Activated naive CD4-positive, alpha-beta T cell treated with anti-CD3 and anti-CD28 coated beads, Interleukin-2, amount 50 U/mL, for 16 hours (primary cell): ENCODE measurements around the gene KSR2.

Experiments used
- DNase-seq: peaks from one replicate; pipeline ENCODE4 v3.0.0-alpha.2; 2020

KSR2 gene

DNA sequence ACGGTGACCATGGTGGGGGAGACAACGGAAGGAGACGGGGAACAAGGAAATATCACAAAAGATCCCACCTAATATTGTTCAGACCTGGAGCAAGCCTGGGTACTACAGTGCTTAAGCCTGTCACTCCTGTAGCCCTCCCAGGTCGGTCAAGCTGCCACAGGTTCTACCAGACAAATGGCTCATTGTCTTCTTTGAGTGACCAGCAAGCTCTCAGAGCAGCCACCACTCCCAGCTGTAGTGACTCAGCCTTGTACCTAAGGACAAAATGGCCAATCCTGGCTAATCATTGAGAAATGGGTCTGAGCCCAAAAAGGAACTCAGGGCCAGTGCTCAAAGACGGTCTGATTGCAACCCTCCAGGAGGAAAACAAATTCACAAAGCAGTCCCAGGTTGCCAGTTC is 368.9 kb downstream of the KSR2 start:
- DNase-seq, result no peak

DNA sequence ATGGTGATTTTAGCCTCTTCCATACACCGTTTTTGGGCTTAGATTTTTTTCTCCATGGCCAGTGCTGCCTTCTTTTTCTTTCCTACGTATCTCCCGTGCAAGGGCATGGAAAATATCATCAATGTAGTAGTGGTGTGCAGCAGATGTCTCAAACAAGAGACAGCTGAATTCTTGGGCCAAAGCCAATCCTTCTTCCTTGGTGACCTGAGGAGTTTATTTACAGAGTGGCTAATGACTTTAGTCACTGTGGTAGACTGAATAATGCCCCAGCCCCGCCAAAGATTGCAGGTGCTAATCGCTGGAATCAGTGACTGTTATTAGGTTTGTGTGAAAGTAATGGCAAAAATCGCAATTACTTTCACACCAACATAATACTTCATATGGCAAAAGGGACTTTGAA is 371.8 kb downstream of the KSR2 start:
- DNase-seq, result no peak

DNA sequence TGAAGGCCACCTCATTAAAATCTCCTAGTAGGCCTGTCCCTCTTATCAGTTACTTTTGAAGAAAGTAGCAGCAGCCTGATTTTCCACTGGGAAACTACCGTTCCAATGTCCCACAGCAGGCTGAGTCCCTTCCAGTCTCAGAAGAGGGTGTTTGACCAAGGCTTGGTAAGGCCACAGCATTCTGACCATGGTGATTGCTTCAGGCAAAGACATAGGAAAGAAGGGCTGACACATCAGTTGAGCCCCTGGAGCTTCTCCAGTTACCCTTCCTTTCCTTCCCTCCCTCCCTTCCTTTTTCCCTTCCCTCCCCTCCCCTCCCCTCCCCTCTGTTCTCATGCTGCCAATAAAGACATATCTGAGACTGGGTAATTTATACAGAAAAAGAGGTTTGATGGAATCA is 373.0 kb downstream of the KSR2 start:
- no peak for DNase-seq

DNA sequence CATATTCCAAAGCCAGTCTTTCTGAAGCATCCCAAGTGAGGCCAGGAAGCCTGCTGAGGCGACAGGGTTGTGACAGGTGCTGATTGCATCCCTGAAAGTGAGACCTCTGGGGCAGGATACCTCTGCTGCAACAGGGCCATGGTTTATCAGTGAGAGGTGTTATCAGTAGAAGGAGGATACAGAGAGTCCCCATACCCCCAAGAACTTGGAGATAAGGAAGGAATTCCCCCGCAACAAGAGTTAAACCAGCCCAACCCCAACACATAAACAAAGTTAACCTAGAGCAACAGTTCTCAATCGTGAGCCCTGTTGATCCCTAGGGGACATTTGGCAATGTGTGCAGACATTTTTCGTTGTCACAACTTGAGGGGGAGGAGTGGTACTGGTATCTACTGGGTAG is 374.3 kb downstream of the KSR2 start:
- DNase-seq, result no peak

DNA sequence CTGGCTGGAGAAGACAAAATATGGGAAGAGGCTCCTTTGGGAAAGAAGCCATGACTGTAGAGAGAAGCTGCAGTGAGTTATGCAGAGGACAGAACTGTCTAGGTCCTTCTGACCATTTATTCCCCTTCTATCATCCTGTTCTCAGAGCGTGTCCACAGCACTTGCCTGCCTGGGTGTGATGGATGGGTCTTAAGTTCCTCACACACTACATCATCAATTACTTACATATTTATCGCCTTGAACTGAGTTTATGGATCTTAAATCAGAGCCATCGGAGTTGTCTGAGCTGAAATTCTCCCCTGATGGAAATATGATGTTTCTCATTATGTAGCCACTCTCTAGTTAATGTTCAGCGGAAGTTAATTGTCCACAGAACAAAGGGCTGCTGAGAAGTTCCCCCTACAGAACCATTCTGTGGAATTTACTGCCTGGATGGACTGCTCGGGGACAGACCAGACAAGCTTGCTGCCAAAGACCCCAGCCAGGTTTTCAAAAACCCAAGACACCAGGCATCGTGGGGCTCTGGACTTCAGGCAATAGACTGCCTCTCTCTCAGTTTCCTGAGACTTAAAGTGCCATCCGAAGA is 374.9 kb downstream of the KSR2 start:
- DNase-seq, result no peak

DNA sequence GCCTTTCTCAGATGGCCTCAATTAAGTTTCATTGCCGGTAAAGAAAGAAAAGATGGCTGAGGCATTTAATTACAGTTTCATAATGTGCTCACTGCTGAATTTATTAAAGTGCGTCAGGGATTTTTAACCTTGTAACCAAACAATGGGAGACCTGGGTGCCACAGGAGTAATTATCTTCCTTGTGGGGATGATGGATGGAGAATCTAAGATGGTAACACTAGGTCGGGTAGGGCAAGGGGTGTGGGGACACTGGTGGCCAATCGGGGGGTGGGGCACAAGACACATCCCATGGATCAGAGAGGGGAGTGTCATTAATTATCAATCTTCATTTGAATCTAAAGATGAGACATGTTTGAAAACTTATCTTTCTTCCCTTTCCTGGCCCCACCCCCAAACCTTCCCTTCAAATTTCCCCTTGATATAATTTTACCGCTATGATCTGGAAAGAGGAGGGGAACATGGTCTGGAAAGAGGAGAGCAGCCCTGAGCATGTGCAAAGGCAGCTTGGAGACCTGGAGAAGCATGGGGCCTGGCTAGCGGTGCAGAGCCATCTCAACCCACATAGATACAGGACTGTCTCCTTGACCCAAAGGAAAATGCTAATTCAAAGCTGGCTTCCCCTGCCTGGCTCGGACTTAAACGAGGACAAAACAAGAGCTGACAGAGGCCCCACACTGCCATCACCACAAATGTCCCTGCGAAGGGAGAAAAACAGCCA is 376.0 kb downstream of the KSR2 start:
- DNase-seq, result no peak

DNA sequence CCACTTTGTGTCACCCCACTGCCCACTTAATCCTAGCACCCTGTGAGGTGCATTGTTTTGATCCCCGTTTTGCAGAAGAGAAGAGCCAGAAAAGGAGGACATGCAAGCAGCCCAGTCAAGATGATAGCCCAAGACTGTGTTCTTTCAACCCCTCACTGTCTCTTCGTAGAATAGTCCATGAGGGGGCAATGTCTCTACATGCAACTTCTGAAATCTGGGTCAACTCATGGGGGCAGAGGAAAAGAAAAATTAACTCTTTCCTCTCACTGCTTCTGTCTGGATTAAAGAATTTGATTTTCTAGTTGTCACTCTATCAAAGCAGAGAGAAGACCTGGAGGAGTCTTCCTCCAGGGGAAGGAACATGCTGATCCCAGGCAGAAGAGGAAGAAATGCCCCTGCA is 377.8 kb downstream of the KSR2 start:
- DNase-seq, result no peak

DNA sequence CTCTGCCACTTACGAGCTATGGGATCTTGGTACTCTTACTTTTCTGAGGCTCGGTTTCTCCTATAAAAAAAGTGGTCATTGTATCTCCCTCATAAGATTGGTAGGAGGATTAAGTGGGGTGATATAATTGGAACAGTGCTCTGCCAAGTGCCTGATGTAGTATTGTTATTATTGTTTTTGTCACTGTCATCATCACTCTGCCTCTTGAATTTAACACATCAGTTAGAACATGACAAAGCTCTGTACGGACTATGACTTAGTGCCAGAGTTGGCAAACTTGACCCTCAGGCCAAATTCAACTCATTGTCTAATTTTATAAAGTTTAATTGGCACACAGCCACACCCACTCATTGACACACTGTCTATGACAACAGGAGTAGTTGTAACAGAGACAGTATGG is 378.4 kb downstream of the KSR2 start:
- DNase-seq, result no peak

DNA sequence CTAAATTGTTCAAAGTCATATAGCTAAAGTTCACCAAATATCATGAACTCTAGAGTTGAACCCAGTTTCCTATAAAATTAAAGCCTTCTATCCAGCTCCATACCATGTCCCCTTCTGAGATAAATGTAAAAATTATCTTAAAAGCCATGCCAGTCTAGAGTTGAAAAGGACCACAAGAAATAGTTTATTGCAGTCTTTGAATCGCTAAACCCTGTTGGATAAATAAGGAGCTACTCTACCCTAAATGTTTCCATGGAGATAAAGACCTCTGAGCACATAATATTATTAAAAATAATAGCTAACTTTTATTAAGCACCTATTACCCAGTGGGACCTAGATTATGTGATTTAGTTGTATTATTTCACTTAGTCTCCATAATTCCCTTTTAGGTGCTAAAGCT is 379.8 kb downstream of the KSR2 start:
- DNase-seq, result no peak

DNA sequence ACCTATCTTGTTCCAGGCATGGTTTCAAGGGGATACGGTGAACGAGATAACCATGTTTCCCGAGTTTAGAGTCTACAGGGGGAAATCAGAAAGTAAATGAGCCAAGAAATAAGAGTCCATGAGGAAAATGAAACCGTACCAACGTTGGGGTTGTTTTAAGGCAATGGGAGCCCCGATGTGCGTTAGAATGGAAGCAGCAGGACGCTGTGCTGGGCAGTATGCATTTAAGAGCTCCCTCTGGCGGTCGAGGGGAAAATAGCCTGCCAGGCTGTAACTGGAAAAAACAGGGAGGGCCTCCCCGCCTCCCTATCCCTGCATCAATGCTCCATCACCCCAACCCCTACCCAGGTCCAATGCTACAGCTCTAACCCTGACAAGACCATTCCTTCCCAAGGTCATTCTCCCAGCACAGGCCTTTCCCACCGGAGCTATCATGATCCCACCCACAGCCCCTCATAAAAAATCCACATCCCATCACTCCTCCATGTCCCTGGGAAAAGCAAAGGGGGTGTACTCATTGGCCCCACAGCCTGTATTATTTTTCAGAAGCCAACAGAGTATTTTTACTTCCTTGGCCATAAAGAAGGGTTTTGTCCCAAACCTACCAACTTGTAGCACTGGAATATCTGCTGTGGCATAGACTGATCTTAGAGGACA is 381.0 kb downstream of the KSR2 start:
- DNase-seq, result peak; percentile 25

DNA sequence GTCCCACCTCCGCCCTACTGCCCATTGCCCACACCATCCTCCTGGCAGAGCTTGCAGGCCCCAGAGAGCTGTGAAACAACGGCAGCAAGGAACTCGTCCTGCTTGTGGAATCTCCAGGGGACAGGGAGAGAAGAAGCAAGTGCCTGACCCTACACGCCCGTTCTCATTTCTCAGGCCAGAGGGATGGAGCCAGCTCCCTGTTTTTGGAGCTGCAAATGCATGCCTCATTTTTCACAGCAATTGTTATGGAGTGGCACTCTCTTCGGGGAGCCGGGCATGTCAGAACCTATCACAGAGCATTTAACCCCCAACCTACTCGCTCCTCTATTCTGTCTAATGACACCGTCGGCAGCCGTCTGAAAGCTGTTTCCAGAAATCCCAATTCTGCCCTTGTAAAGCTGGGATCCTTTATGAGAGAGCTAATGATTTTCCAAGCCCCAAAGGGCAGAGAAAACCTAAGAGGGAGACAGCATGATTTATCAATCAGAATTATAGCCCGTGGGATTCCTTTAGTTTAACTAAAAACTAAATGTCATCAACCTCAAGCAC is 385.0 kb downstream of the KSR2 start:
- no peak for DNase-seq

DNA sequence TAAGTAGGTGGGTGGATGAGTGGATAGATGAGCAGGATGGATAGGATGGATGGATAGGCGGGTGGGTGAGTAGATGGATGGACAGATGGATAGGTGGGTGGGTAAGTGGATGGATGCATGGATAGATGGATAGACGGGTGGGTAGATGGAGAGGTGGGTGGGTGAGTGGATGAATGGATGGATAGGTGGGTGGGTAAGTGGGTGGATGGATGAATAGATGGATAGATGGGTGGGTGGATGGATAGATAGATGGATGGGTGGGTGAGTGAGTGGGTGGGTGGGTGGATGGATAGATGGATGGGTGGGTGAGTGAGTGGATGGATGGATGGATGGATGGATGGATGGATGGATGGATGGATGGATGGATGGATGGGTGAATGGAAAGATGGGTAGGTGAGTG is 385.7 kb downstream of the KSR2 start:
- DNase-seq, result no peak

DNA sequence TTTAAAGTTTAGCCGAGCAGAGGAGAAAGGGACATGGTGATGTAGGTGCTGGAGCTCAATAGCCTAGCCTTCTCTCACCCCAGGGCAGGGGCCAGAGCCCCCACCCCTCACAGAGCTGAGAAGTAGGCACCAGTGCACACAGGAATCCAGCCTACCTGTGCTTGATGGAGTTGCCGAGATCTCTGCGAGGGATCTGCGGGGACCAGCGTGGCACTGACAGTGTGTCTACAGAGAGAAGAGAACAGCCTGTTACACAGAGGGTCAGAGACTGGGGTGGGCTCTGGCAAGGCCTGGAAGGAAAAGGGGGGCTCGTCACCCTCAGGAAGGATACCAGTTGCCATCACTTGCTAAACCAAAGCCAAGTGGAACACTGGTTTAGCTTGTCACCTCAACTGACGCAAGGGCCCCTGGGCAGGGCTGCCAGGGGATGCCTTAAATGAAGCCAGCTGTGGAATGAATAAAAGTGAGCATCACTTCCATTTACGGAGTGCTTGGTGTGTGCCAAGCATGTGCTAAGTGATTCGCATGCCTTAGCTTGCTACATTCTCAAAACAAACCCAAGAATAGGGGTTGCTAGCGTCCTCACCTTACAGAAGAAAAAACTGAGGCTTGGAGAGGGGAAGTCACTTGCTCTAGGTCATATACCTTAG is 386.5 kb downstream of the KSR2 start:
- DNase-seq, result no peak

DNA sequence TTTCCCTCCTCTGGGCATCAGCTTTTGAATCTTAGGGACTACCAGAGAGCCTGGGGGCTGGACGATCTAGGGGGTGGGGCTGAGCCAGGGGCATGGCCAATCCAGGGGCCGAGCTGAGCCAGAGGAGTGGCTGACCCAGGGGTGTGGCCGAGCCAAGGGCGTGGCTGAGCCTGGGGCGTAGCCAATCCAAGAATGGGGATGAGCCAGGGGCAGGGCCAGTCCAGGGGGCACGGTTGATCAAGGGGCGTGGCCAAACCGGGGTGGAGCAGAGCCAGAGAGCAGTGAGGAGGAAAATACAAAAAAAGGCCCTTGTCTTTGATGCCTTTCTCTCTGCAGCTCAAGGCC is 388.1 kb downstream of the KSR2 start:
- DNase-seq, result no peak

DNA sequence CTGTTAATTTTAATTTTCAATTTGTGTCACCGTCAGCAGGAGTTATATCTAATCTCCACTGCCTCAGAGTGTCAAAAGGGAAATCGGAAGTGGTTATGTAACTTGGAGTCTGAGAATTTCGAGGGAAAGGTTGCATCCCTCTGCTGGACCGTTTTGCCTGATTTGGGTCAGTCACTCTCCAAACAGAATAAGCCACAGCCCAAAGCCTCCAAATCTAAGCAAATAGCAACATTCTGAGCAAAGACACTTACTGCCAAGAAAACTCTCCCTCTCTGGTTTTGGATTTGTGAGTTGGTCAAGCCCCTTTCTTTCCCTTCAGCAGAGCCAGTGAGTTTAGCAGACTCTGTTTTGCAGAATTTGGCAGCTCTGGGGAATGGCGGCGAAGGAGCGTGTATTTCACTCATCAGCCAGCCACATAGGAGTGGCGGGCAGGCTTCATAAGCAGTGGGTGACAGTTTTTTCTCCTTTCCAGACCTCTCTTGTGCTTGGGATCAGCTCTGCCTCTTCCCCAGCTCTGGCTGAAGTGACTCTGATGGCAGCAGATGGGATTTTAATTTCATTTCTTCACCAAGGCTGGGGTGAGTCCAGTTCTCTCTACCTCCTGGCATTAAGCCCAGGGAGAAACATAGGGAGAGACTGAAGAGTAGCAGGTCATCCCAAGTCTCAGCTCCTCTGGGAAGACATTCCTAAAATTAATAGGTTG is 388.6 kb downstream of the KSR2 start:
- DNase-seq, result no peak

DNA sequence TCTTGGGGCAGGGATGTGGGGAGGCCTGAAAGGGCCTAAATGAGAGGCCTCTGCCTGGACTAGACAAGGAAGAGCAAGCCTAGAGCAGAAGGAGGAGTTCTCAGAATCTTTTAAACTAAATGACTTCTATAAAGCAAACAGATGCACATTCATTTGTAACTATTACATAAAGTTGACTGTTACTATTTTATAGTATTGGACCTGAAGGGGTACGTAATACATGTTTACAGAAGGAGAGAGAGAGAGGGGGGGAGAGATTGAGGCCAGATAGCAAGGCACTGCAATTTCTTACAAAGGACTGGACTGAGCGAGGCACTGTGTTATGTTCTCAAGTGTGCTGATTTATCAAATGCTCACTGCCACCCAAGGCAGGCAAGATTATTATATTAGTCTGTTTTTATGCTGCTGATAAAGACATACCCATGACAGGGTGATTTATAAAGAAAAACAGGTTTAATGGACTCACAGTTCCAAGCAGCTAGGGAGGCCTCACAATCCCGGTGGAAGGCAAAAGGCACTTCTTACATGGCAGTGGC is 391.6 kb downstream of the KSR2 start:
- DNase-seq, result no peak

DNA sequence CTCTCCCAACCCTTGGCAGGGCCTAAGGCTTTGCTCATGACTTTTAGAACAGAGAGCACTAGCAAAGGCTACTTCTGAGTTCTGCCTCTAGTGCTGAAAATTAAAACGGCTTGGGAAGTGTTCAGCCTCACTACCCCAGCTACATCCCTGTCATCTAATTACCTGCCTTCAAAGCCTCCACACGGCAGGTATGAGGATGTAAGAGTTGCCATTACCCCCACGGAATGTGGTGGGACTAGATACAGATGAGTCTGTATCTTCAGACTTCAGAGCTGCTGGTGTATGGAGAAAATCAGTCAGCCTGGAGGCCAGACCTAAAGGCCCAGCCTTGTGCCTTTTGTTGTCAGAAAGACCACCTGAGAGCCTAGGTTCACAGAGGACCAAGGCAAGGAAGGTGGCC is 392.7 kb downstream of the KSR2 start:
- DNase-seq, result no peak

DNA sequence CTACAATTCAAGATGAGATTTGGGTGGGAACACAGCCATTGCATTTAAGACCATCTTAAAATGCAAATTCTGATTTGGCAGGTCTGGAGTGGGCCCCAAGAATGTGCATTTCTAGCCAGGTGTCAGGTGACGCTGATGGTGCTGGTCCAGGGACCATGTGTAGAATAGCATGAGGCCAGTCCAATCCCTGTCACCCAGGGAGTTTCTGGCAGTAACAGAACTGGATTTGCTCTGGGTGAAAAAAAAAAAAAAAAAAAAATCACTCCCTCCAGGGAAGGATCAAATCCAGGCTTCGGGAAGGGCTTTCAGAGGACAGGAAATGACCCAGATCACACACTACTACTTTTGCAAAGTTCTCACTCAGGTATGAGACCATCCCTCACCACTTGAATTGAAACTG is 394.1 kb downstream of the KSR2 start:
- no peak for DNase-seq

DNA sequence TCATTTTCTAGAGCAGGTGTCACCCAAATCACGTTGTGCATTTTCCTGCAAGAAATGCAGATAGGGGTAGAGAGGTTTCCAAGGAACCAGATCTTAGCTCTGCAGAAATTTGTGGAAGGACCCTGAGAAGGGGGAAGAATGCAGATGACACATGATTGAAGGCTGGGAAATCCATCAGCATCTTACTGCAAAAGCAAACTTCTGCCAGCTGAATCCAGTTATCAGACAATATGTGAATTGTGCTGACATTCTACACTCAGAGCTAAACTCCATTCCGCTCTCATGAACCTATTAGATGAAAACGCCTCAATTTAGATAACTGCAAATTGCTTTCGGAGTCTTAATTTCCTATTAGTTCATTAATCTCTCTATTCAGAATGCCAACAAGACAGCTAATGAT is 396.0 kb downstream of the KSR2 start:
- DNase-seq, result no peak

DNA sequence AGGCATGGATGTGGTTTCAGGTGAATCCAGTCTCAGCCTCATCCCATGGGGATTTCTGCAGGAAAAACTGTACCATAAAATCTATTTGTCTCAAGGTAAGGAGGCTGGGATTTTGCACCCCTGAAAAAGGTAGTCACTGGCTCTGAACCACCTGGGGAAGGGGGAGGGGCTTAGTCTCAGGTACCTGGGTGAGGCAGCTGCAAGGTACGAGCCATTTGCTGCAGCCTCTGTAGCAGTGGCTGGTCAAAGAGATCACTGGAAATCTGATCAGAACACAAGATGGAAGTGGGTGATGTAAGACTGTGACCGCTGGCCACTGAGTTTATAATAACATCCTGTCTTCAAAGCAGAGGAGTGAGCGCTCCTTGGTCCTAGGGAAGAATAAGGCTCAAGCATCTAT is 397.5 kb downstream of the KSR2 start:
- DNase-seq, result no peak

DNA sequence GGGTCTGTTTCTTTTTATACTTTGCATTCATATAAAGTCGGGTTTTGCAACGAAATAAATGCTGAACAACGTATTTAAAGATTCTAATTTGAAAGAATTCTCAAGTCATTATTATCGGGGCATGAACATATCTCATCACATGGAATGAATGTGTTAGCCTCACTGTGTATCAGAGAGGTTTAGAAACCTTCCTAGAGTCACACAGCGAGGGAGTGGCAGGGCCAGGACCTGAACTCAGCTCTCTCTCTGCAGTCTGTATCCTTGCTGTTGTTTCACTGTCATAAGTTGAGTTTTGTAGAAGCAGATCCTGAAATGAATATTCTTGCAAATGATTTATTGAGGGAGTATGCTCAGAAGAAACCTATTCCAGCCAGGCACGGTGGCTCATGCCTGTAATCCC is 398.2 kb downstream of the KSR2 start:
- DNase-seq, result no peak

DNA sequence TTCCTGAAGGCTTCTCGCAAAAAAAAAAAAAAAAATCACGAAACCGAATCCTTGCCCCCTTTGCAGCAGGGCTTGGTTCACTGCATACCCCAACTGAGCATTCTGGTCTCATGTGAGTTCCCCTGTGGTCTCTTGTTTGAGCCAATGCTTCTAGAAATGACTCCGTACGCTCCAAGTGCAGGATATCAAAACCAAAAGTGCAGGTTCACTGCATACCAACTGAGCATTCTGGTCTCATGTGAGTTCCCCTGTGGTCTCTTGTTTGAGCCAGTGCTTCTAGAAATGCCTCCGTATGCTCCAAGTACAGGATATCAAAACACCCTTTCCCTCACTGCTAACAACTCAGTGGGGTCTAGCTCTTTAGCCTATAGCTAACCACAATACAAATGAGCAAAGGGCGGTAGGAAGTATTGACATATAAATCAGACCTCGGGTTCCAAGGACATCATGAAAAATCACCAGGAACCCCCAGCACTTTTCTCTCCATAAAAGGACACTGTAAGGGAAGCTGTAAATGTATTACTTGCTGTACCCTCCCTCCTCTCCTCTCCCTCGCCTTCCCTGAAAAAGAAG is 401.1 kb downstream of the KSR2 start:
- DNase-seq, result no peak

DNA sequence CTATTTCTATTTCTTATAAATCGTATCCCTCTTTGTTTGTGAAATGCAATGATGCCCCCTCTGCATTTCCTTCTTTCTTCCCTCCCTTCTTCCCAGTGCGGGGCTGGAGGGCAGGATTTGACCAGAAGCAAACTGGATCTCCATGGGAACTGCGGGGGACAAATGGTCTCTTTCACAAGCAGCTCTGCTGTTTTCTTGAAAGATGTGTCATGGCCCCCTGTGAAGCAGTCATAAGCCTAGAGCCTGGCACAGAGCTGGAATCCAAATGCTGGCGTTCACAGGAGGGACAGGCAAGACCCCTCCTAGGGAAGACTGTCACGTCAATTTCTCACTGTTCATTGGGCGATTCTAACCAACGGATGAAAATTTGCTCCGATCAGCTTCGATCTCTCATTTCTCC is 403.9 kb downstream of the KSR2 start:
- no peak for DNase-seq
